HG03432 (cell line): ENCODE results near the gene SLC13A3.

Experiments
- ATAC-seq: cut with Tn5 transposase; IDR thresholded peaks from one replicate; pipeline ENCODE4 v1.9.1; 2021; ENCODE audit warnings: mild to moderate bottlenecking, moderate library complexity; ENCODE audit not compliant: unreplicated experiment

The SLC13A3 gene

DNA sequence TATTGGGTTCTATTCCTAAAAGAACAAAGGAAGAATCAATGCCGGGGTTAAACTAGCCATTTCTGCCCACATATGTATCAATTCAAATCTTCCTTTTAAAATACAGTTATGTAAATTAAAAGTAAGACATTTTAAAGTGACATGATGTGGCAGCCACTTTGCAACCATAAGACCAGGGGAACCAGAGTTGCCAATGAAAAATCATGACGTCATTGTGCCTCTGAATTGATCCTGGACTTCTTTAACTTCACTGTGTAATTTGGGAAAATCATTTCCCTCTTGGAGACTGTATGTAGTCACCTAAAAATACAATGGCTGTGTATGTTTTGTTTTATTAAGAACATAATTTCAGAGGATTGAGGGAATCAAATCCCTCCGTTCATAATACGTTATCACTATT is 42.2 kb downstream of the SLC13A3 start:
- no peak for ATAC-seq

DNA sequence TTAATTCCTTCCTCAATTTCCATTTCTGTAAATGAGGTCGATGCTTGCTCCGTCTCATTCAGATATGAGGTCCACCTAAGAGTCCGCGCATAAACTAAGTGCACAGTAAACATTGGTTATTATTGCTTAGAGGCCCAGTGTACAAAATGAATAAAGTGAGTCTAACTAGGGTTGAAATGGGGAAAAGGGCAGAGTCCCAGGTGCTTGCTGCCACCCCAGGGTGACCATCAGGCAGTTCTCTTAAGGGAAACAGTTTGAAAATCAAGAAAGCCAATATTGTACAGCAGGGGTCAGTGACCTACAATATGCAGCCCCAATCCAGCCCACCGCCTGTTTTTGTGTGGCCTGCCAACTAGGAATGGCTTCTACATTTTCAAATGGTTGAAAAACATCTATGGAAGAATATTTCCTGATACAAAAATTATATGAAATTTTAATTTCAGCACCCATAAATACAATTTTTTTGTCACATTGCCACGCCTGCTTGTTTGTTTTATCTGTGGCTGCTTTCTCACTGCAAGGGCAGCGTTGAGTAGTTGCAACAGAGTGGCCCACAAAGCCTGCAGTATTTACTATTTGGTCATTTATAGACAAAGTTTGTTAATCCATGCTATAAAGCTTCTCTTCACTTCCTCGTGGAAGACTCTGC is 43.3 kb downstream of the SLC13A3 start:
- no peak for ATAC-seq

DNA sequence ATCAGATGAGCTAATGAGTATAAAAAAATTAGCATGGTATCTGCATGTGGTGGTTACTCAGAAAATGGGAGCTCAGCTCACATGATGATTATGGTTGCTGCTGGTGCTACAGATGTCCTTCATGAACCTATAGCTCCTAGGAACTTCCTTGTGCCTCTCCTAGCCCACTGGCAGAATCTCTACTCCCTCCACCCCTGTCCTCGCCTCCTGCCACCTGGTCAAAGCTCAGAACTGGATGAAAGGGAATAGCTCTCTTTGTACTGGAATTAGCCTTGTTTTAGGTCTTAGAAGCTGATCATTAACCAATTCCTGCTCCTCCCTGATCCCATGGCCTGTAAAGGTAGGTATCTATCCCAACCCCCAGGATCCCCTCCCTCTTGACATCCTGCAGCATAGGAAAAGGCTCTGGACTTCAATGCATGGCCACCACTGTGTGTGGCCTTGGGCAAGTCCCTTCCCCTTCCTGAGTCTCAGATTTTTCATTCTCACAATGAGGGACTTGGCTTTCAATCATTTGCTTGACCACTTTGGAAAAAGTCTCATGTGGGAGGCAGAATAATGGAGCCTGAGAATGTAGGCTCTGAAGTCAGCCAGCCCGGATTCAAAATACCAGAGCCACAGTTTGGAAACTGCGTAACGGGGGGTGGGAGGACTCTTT is 43.9 kb downstream of the SLC13A3 start:
- ATAC-seq = no peak

DNA sequence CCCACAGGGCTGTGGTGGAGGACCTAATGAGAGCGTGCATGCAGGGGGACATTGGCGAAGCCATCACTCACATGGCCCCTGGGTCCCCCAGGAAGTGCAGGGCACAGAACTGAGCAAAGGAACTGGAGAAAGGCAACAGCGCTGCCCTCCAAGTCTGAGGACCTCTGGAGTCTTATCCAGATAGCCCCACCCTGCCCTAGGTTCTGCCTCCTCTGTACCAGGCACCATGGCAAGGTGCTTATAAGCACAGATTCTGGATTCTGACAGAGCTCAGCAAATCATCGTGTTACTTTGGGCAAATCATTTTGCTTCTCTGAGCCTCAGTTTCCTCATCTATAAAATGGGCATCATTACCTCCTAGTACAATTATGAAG is 44.5 kb downstream of the SLC13A3 start:
- ATAC-seq = no peak

DNA sequence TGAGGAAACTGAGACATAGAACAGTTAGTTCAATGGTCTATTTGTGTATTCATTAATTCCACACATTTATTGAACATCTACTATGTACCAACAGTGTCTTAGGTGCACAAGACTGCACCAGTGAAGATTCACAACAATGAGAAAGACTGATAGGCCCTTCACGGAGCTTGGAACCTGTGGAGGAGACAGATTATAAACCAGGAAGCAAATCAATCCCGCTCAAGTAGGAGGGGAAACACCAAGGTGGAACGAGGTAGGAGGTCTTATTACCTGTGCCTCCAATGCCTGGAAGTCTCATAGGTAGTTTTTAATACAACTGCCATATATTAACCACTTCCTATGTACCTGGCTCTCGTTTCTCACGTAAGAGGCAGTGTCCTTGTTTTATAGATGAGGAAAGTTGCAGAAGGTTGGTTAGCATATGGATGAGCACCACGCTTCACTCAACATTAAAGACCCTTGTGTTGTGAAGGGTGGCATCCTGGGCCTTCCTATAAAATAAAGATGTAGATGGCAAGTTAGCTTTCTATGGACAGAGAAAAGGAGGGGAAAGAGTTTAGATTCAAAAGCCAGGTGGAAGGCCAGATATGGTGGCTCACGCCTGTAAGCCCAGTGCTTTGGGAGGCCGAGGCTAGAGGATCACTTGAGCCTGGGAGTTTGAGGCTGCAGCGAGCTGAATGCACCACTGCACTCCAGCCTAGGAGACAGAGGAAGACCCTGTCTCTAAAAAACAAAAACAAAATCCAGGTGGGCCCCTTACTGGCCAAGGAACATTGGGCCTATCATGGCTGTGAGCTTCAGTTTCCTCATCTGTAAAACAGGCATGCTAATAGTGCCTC is 45.1 kb downstream of the SLC13A3 start:
- no peak for ATAC-seq

DNA sequence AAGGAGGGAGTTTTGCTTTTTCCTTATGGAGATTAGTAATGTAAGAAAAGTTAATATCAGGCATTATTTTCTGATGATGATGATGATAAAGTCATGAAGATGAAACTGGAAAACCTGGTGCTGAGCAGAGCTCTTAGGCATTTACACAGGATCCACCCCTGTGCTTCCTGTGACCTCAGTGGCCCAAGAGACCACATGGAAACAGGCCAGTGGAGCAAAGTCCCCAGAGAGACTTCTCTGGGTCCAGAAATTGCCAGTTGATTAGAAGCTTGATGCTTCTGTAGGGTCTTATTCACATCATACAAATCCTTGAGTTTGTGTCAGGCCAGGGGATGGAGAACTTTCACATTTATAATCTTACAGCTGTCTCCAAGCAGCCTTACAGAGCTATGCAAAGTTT is 46.1 kb downstream of the SLC13A3 start:
- no peak for ATAC-seq

DNA sequence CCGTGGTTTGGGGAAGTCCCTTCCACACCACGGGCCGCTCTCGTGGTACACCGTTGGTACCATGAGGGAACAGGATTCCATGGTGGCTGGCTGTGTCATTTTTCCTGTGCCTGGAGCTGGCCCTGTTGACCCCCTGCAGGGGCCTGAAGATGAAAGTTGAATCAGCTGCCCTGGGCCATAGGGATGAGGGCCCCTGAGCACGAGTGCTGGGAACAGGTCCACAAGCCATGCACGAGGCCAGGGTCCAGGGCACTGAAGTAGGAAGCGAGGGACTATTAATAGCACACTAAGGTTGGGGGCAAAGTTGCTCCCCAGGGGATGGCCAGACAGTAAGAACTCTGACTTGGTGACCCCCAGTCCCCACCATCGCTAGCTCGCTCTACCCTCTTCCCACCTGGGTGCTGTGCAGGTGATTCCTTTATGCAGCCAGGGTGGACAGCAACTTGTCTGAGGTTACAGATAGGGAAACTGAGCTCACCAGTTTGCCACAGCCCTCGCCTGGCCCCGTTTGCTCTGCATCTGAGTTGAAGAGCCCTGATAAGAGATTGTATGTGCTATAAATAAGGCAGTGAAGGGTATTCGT is 46.6 kb downstream of the SLC13A3 start:
- ATAC-seq = no peak

DNA sequence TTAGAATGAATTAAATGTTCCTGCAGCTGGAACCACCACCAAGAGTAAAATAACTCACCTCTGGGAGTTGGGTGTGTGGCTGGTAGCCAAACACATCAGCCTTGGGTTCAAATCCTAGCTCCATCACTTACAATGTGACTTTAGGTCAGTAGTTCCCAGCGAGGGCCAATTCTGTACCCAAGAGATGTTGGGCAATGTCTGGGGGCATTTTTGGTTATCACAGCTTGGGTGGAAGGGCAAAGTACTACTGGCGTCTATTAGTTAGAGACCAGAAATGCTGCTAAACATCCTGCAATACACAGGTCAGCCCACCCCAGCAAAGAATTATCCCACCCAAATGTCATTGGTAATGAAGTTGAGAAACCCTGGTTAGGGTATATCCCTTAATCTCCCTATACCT is 48.8 kb downstream of the SLC13A3 start:
- no peak for ATAC-seq

DNA sequence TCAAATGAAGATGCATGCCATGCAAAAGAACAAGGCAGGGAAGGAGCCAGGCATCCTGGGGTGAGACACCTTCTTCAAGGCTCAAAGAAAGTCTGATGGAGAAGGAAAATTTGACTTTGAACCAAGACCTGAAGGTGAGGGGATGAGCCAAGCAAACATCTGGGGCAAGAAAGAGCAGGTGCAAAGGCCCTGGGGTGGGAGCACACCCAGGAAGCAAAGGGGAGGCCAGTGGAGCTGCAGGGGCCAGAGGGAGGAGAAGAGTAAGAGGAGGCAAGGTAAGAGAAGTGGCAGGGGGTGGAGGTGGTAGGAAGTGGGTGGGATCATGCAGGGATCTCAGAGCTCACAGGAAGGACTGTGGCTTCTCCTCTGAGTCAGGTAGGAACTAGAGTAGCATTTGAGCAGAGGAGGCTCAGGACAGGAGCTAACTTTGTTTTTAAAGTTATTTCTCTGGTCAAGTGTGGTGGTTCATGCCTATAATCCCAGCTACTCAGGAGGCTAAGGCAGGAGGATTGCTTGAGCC is 49.6 kb downstream of the SLC13A3 start:
- no peak for ATAC-seq

DNA sequence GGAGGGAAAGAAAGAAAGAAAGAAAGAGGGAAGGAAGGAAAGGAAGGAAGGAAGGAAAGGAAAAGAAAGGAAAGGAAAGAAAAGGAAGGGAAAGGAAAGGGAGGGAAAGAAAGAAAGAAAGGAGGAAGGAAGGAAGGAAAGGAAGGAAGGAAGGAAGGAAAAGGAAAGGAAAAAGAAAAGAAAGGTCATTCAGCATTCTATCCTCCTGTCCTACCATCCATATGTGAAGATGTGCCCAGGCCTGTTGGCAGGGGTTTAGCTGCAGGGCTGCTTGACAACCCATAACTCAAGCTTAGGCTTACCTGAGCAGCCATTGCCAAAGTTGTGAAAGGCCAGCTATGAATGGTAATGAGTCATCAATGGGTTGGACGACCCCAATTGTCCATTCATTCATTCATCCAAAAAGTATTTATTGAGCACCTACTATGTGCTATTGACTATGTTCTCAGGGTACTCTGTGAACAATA is 50.9 kb downstream of the SLC13A3 start:
- ATAC-seq = no peak

DNA sequence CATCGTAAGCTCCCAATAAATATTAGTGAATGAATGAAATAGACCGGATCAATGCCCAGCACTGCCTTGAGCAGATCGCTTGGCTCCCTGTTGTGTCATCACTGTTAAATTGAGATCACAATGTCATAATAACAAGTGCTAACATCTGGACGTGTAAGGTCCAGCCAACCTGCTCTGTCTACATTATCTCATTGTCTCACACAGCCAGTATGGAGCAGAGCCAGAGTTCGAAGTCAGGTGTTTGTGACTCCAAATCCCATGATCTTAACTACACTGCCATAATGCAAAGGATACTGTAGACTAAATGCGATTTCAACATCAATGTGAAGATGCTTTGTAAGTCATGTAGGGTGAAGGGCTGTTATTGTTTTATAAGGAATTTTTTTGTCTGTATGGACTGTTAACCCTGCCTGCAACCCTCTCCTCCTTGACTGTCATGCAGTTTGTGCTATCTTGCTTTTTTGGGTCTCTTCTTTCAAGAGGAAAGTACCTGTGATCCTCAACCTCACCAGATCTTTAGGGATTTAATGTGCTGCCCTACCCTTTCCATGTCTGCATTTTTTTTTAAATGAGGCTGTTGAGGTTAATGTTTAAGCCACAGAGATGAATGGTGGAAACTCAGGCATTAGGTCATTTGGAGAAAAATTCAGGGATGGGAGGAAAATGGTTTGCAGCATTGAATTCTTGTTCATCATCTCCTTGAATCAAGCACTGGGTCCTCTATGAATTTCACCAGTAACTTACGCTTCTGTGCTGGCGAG is 51.9 kb downstream of the SLC13A3 start:
- ATAC-seq = no peak

DNA sequence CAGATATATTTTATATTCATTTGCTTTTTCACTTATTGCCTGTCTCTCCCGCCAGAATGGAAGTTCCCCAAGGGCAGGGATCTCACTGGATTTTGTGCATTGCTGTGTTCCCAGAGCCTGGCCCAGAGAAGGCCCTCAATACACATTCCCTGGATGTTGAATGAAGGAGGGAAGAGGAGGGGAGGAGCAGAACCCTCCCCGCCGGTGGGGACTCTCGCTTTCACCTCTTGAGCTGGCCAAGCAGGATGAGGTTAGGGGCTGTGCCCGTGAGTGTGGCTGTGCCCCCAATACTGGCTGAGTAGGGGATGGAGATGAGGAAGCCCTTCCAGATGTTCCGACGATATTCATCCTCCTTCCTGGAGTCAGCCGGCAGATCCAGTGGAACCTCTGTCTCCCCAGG is 55.3 kb downstream of the SLC13A3 start:
- ATAC-seq = no peak

DNA sequence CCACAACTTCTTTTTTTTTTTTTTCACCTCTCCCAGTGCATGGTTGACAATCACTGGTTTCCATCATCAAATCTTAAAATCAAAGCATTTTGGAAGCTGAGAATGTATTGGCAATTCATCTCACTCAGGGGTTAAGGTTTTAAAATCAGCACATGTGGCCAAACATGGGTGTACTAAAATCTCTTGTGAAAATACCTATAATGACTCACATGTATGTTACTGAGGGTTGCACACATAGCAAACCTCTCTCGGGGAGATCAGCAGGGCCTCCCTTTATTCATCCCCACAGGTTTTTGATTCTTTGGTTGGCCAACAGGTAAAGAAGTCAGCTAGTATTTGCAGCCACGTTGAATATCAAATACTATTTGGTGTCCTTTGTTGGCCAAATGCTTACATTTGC is 56.5 kb downstream of the SLC13A3 start:
- no peak for ATAC-seq

DNA sequence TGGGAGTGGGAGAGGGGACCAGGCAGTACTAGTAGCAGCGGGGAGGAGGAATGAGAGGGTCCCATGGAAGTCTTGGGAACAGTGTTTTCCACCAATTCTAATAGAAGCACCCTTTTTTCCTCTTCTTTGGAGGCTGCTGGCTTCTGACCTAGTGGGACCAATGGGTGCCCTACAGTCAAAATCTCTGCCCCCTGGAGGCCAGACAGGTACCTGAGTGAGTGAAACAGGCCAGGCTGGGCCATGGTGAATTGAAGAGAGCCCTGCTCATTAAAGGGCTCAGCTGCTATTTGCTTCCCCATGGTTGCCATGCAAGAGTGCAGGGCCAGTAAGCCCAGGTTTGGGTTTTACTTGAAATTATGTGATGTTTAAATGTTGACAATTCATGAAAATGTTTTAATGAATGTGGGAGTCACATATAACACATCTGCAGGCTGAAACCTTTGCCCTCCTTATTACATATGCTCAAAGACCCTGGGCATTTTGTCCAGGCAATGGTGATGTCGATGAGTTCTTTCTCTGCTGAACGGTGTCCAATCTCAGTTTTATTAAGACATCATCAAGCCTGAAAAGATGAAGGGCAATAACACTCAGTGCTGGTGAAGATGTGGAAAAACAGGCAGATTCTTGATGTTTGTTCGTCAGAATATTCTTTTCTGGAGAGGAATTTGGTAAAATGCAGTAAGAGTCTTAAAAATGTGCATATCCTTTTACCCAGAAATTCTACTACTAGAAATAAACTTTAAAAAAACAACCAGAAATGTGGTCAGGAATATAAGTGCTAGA is 58.5 kb downstream of the SLC13A3 start:
- ATAC-seq = no peak

DNA sequence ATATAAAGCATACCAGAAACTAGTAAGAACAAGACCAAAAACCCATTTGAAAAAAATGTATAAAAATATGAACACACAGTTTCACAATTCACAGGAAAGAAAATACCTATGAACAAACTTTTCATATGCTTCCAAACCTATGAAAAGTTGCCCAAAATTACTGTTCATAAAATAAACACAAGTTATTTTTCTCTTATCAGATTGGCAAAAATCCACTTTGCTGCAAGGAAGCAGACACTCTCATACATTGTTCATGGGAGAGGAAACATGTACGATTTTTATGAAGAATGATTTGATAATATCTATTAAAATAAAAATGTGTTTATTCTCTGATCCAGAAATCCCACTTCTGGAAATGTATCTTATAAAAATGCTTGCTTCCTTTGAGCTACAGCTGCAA is 60.8 kb downstream of the SLC13A3 start:
- no peak for ATAC-seq

DNA sequence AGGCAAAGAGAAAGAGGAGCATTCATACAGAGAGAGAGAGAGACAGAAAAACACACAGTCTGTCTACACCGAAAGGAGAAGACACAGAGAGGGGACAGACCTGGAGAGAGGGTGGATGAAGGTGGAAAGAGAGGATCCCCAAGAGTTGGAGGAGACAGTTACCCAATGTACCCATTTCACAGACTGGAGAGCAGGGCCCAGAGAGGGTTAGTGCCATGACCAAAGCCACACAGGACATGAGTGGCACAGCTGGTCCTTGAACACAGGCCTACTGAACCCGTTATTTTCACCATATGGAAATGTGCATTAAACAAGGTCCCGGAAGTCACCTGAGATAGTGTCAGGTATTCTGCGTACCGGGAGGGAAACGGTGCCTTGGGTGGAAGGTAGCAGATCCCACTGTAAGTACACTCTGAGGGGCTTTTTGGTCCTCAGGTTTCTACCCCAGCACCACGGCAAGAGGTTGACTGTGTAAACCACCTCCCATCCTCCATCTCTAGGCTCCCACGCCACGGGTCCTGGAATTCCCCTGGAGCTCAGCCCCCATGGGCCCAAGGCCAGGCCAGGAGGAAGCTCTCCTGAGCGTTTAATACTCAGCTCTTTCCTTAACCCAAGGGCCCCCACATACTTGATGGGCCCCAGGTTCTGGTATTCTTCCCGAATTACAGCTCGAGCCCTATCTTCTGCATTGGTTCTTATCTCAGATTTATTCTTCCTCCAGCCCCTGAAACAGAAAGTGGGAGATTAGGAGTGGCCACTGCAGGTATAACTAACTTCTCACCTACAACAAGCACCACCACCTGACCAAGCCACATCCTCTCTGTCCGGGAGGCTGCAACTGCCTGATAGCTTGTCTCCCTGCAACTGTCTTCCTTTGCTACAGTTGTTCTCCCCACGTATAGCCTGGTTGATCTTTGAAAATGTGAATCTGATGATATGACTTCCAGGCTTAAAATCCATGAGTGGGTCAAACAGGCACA is 62.4 kb downstream of the SLC13A3 start:
- no peak for ATAC-seq

DNA sequence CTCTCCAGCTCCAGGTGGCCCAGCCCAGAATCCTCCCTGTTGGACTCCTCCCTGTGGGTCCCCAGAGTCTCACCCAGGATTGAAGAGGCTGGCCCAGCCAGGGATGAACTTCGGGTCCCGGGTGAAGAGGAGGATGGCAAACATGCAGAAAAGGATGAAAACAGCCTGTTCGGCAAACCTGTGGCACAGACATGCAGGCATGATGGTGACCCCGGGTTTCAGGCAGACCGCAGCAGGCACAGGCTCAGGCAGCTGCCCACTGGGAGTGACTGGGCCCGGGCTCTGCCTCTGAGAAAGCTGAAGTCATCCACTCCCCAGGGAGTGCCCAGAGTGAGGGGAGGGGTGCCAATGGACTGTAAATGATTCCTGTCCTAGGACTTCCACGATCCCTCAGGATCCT is 63.3 kb downstream of the SLC13A3 start:
- ATAC-seq = no peak

DNA sequence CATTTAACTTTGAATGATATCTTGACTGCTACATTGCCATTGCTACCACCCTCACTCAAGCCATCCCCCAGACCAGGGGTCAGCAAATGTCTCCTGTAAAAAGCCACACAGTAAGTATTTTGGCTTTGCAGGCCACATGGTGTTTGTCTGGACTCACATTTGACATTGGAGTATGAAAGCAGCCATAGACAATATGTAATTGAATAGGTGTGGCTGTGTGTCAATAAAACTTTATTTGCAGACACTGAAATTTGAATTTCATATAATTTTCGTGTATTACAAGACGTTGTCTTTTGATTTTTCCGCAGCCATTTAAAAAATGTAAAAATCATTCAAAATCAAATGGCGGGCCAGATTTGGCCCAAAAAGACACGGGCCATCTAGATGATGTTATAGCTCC is 64.5 kb downstream of the SLC13A3 start:
- no peak for ATAC-seq

DNA sequence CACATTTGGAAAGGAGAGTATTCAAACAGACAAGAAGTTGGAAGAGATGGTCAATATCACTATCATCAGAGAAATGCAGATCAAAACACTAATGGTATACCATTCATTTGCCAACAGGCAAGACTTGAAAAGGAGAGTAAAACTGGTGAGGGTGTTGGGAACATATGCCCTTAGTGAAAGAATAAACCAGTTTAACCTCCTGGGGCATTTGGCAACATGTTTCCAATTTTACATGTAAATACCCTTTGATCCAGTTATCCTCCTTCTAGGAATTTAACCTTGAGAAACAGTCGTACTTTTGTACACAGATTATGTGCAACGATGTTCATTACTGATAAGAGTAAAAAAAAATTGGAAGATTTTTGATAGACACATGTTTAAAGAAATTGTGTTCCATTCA is 66.8 kb downstream of the SLC13A3 start:
- ATAC-seq = no peak
